GM12878 (cell line): ENCODE data around the gene WDR12. TPM values are rescaled to one million over a fixed set of nuclear protein-coding genes. Genes with fewer than 3 reads are reported as not detected.

Experiments
- ATAC-seq: fragments of 200-7000 bp; cut with Tn5 transposase; 3 replicates; pipeline ENCODE4 v1.9.1; 2020; ENCODE audit warnings: mild to moderate bottlenecking, moderate library complexity
- BruUV-seq: library from RNA; stranded (reverse); fragments of 400-500 nt; replicated peaks from 2 replicates; lab custom pipeline; 2021; lab: Mats Ljungman, UMichigan
- CTCF ChIA-PET: fragments of 300-600 bp; sonication (Branson Sonifier 250); formaldehyde crosslinking; extraction: SDS; loops from one replicate; lab custom pipeline; 2021; ENCODE audit warnings: inconsistent platforms; lab: Yijun Ruan, JAX
- POLR2A ChIA-PET: fragments of 350-600 bp; formaldehyde crosslinking; extraction: SDS; loops from one replicate; lab custom pipeline; 2021; ENCODE audit warnings: inconsistent platforms; lab: Charles Lee
- RAD21 ChIA-PET: fragments of 300-600 bp; sonication (Branson Sonifier 250); formaldehyde crosslinking; loops from one replicate; lab custom pipeline; 2023; ENCODE audit warnings: antibody characterized with exemption; ENCODE audit not compliant: unreplicated experiment; lab: Charles Lee
- SMC1A ChIA-PET: fragments of 300-600 bp; sonication (Branson Sonifier 250); formaldehyde crosslinking; loops from one replicate; lab custom pipeline; 2023; ENCODE audit not compliant: unreplicated experiment, uncharacterized antibody; lab: Charles Lee
- DNase-seq: peaks from one replicate; pipeline ENCODE4 v3.0.0-alpha.2; 2011; ENCODE audit warnings: low read depth, low spot score
- FAIRE-seq: peaks from 3 replicates; lab custom pipeline; 2011; peaks lifted over from hg19 to GRCh38; lab: Jason Lieb, UNC
- H2AFZ ChIP-seq: 2 replicates; pipeline ENCODE4 v1.6.0; 2011; ENCODE audit warnings: low read depth, low read length, control low read depth; ENCODE audit not compliant: control insufficient read depth
- H3K27ac ChIP-seq: 2 replicates; pipeline ENCODE4 v1.5.1; 2011; ENCODE audit warnings: control low read depth; ENCODE audit not compliant: control insufficient read depth, insufficient read depth
- H3K27me3 ChIP-seq, 2 experiments: replicated peaks in 1 of 2; 2 replicates each; pipeline versions ENCODE4 v1.6.0 to v1.6.1; 2011; ENCODE audit warnings: low read length in 1 of 2; ENCODE audit not compliant: control insufficient read depth in 2 of 2, insufficient read depth in 2 of 2
- H3K36me3 ChIP-seq, 2 experiments: 2 replicates each; pipeline ENCODE4 v1.5.1; 2011; ENCODE audit warnings: low read length in 1 of 2; ENCODE audit not compliant: control insufficient read depth in 2 of 2, insufficient read depth in 2 of 2
- H3K4me1 ChIP-seq: 2 replicates; pipeline ENCODE4 v1.6.1; 2011; ENCODE audit warnings: mild to moderate bottlenecking, low read length, moderate library complexity, mixed read lengths; ENCODE audit not compliant: control insufficient read depth, insufficient read depth
- H3K4me2 ChIP-seq: 2 replicates; pipeline ENCODE4 v1.6.0; 2011; ENCODE audit warnings: control low read depth; ENCODE audit not compliant: control insufficient read depth, insufficient read depth
- H3K4me3 ChIP-seq: fragments of 200-600 bp; sonication (generic); 2 replicates; pipeline ENCODE4 v1.5.1; 2016
- H3K79me2 ChIP-seq: 2 replicates; pipeline ENCODE4 v1.6.0; 2011; ENCODE audit warnings: low read length; ENCODE audit not compliant: control insufficient read depth, insufficient read depth
- H3K9ac ChIP-seq: 2 replicates; pipeline ENCODE4 v1.8.0; 2011; ENCODE audit warnings: low read length, control low read depth, mixed read lengths; ENCODE audit not compliant: control insufficient read depth, insufficient read depth
- H3K9me3 ChIP-seq: replicated peaks from 3 replicates; pipeline ENCODE4 v1.5.1; 2011; ENCODE audit warnings: mild to moderate bottlenecking, low read length; ENCODE audit not compliant: control insufficient read depth, insufficient read depth
- H4K20me1 ChIP-seq: 2 replicates; pipeline ENCODE4 v1.6.0; 2011; ENCODE audit not compliant: control insufficient read depth, insufficient read depth
- CHD1 ChIP-seq: IDR thresholded peaks from 2 replicates; pipeline ENCODE4 v1.6.1; 2012; ENCODE audit warnings: low read depth, low read length, improper control_type of control experiment
- CREB1 ChIP-seq: IDR thresholded peaks from 2 replicates; pipeline ENCODE4 v1.6.1; 2012; ENCODE audit warnings: low read depth, mild to moderate bottlenecking, inconsistent platforms
- KAT2A ChIP-seq: conservative IDR thresholded peaks from 2 replicates; pipeline ENCODE4 v1.6.1; 2011; ENCODE audit warnings: low read depth, low read length; ENCODE audit not compliant: control insufficient read depth
- KLF5 ChIP-seq: fragments of 450-650 bp; IDR thresholded peaks from 2 replicates; pipeline ENCODE4 v1.6.1; 2014; ENCODE audit warnings: mild to moderate bottlenecking; ENCODE audit not compliant: partially characterized antibody
- NFIC ChIP-seq: IDR thresholded peaks from 2 replicates; pipeline ENCODE4 v1.6.1; 2012; ENCODE audit warnings: low read depth, mild to moderate bottlenecking, inconsistent platforms, low read length, moderate library complexity
- POLR2A ChIP-seq: IDR thresholded peaks from 2 replicates; pipeline ENCODE4 v1.6.1; 2011; ENCODE audit warnings: low read depth, mild to moderate bottlenecking, low read length
- SIX5 ChIP-seq: IDR thresholded peaks from 2 replicates; pipeline ENCODE4 v1.6.1; 2011; ENCODE audit warnings: mild to moderate bottlenecking, low read depth, low read length, moderate library complexity; ENCODE audit not compliant: severe bottlenecking
- SREBF1 ChIP-seq: IDR thresholded peaks from 2 replicates; pipeline ENCODE4 v1.6.1; 2012; ENCODE audit warnings: mild to moderate bottlenecking, low read length
- TCF12 ChIP-seq: IDR thresholded peaks from 2 replicates; pipeline ENCODE4 v1.6.1; 2011; ENCODE audit warnings: low read depth, mild to moderate bottlenecking, low read length
- ZNF217 ChIP-seq: fragments of 450-650 bp; IDR thresholded peaks from 2 replicates; pipeline ENCODE4 v1.6.1; 2017; ENCODE audit warnings: antibody characterized with exemption, mild to moderate bottlenecking
- ZZZ3 ChIP-seq: IDR thresholded peaks from 2 replicates; pipeline ENCODE4 v1.6.1; 2011; ENCODE audit warnings: low read depth; ENCODE audit not compliant: control insufficient read depth, insufficient read length
- in situ Hi-C: fragments of 300-500 bp; cut with MboI; formaldehyde crosslinking; loops from 9 replicates; pipeline ENCODE4 v1.14.3; 2018; ENCODE audit warnings: mixed read lengths
- intact Hi-C: fragments of 100-400 bp; cut with micrococcal nuclease; formaldehyde crosslinking; loops from one replicate; pipeline ENCODE4 v1.14.2; 2022; ENCODE audit not compliant: unreplicated experiment
- polyA plus RNA-seq, 11 experiments: library from polyadenylated mRNA; depleted of rRNA in 4 of 11; unstranded in 6 of 11; stranded (reverse) in 5 of 11; fragments of >200 nt; fragmentation: Nextera tagmentation in 4 of 11; fragmentation: Illumina TruSeq in 1 of 11; extraction: Ambion mirVana in 4 of 11; extraction: Trizol in 1 of 11; gene quantifications; 1 replicate in 1 of 11; 2 replicates in 10 of 11; pipeline versions ENCODE4 v1.2.1 to v1.2.3, GENCODE V29; 2011 to 2016; ENCODE audit warnings: inconsistent platforms in 2 of 11, missing spikeins in 2 of 11, low read depth in 1 of 11
- total RNA-seq, 4 experiments: library from RNA; depleted of rRNA in 3 of 4; stranded (reverse); fragments of >200 nt in 3 of 4; fragmentation: Illumina TruSeq in 1 of 4; extraction: Trizol in 1 of 4; gene quantifications; 2 replicates each; pipeline versions ENCODE4 v1.2.1 to v1.2.3, GENCODE V29; 2013 to 2021
- TF ChIP-seq, protein P1 (sequence below): fragments of 150-350 bp; IDR thresholded peaks from 2 replicates; pipeline ENCODE4 v1.6.1; 2014; ENCODE audit warnings: mild to moderate bottlenecking, low read depth, low read length
- TF ChIP-seq, protein P2 (sequence below): fragments of 450-650 bp; formaldehyde crosslinking; IDR thresholded peaks from 2 replicates; pipeline ENCODE4 v1.5.0; 2022; ENCODE audit warnings: mild to moderate bottlenecking, missing genetic modification characterization
- TF ChIP-seq, protein P3 (sequence below): fragments of 450-650 bp; IDR thresholded peaks from 2 replicates; pipeline ENCODE4 v1.6.1; 2016; ENCODE audit warnings: mild to moderate bottlenecking

The WDR12 gene
- total and polyA plus RNA-seq, 10 of the 15 experiments (the other 5 are each of a cell fraction or from before 2014, with no cell fraction given): 52.9 to 256 (median 108) TPM

DNA sequence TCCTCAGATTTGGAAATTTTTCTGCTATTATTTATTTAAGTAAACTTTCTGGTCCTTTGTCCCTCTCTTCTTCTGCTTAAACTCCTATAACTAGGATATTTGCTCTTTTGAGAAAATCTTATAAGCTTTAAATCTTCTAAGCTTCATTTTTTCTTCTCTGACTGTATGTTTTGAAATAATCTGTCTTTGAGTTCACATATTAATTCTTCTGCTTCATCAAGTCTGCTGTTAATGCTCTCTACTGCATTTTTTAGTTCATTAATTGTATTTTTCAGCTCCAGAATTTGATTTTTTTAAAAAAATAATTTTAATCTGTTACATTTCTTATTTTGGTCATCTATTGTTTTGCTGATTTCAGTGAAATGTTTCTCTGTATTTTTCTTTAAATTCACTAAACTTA, 68.8 kb downstream of the WDR12 start:
- FAIRE-seq: no peak

More for the DNA sequence above, 68.8 kb downstream of the WDR12 start:
- ChIA-PET POLR2A (interaction anchor here (0.6 kb wide), 1 partner anchor 176 kb away, joined by 3 read pairs; no protein-coding TSS in a partner anchor), CTCF (no interaction called here), SMC1A (interaction anchor here (3.7 kb wide), 1 partner anchor 9 kb away, joined by 18 read pairs; no protein-coding TSS in a partner anchor)
- DNase-seq: no peak
- TF ChIP-seq CREB1: no peak
- TF ChIP-seq, protein P1, sequence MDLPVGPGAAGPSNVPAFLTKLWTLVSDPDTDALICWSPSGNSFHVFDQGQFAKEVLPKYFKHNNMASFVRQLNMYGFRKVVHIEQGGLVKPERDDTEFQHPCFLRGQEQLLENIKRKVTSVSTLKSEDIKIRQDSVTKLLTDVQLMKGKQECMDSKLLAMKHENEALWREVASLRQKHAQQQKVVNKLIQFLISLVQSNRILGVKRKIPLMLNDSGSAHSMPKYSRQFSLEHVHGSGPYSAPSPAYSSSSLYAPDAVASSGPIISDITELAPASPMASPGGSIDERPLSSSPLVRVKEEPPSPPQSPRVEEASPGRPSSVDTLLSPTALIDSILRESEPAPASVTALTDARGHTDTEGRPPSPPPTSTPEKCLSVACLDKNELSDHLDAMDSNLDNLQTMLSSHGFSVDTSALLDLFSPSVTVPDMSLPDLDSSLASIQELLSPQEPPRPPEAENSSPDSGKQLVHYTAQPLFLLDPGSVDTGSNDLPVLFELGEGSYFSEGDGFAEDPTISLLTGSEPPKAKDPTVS: no peak
- TF ChIP-seq, protein P2, sequence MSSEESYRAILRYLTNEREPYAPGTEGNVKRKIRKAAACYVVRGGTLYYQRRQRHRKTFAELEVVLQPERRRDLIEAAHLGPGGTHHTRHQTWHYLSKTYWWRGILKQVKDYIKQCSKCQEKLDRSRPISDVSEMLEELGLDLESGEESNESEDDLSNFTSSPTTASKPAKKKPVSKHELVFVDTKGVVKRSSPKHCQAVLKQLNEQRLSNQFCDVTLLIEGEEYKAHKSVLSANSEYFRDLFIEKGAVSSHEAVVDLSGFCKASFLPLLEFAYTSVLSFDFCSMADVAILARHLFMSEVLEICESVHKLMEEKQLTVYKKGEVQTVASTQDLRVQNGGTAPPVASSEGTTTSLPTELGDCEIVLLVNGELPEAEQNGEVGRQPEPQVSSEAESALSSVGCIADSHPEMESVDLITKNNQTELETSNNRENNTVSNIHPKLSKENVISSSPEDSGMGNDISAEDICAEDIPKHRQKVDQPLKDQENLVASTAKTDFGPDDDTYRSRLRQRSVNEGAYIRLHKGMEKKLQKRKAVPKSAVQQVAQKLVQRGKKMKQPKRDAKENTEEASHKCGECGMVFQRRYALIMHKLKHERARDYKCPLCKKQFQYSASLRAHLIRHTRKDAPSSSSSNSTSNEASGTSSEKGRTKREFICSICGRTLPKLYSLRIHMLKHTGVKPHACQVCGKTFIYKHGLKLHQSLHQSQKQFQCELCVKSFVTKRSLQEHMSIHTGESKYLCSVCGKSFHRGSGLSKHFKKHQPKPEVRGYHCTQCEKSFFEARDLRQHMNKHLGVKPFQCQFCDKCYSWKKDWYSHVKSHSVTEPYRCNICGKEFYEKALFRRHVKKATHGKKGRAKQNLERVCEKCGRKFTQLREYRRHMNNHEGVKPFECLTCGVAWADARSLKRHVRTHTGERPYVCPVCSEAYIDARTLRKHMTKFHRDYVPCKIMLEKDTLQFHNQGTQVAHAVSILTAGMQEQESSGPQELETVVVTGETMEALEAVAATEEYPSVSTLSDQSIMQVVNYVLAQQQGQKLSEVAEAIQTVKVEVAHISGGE (CRISPR knock-in tag): no peak
- no peak for TF ChIP-seq TCF12
- no peak for TF ChIP-seq SIX5
- TF ChIP-seq, protein P3, sequence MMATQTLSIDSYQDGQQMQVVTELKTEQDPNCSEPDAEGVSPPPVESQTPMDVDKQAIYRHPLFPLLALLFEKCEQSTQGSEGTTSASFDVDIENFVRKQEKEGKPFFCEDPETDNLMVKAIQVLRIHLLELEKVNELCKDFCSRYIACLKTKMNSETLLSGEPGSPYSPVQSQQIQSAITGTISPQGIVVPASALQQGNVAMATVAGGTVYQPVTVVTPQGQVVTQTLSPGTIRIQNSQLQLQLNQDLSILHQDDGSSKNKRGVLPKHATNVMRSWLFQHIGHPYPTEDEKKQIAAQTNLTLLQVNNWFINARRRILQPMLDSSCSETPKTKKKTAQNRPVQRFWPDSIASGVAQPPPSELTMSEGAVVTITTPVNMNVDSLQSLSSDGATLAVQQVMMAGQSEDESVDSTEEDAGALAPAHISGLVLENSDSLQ: no peak
- no peak for TF ChIP-seq KLF5
- TF ChIP-seq NFIC: no peak
- no peak for TF ChIP-seq SREBF1
- no peak for TF ChIP-seq POLR2A
- TF ChIP-seq KAT2A: no peak
- TF ChIP-seq CHD1: no peak
- TF ChIP-seq ZZZ3: no peak
- TF ChIP-seq ZNF217: no peak
- TF ChIP-seq, all 136 proteins: peak for 0
- Histone ChIP-seq H3K36me3 (no peaks in the 10 kb centered on the region), H3K27ac (no peak overlapping the region), H3K4me3 (no peak overlapping the region), H2AFZ (no peak overlapping the region), H3K27me3 (no peaks in the 10 kb centered on the region), H3K9me3 (peaks cover 7% of the 10 kb centered on the region; the same call in 2 of the 3 replicates), H3K79me2 (no peaks in the 10 kb centered on the region), H4K20me1 (no peaks in the 10 kb centered on the region), H3K9ac (no peak overlapping the region), H3K4me1 (peaks cover under 1% of the 10 kb centered on the region; the same call in 1 of the 2 replicates), H3K4me2 (no peak overlapping the region)
- intact Hi-C loops (no loop called here), in situ Hi-C loops (no loop called here)
- no peak for ATAC-seq
- no TSS peak for BruUV-seq
- RAD21 ChIA-PET: no interaction called here
